ENCODE results near the gene TMEM127.
"Not testable (repeated sequence)": the region's sequence is repeated elsewhere in the genome, so short reads cannot be mapped to it uniquely, and the experiment has no call there.

The TMEM127 gene

GRCh38 chr2:96238266-96238665 lies 27.5 kb downstream of the TMEM127 start:
- H3K27ac ChIP-seq: no peak overlapping the region

GRCh38 chr2:96236882-96237281 lies 28.9 kb downstream of the TMEM127 start:
- no peak overlapping the region for H3K27ac ChIP-seq
- TF ChIP-seq CTCF (conservative IDR thresholded peaks at IDR 0.05): no peak

More at GRCh38 chr2:96238266-96238665, 27.5 kb downstream of the TMEM127 start:
- TF ChIP-seq CTCF (conservative IDR thresholded peaks at IDR 0.05): no peak

- no peak overlapping the region for H3K27ac ChIP-seq
- TF ChIP-seq CTCF (conservative IDR thresholded peaks at IDR 0.05): no peak
Observed at GRCh38 chr2:96233880-96234316, 31.9 kb downstream of the TMEM127 start.

- H3K27ac ChIP-seq: no peak overlapping the region
- no peak for TF ChIP-seq CTCF (conservative IDR thresholded peaks at IDR 0.05)
Observed at GRCh38 chr2:96233436-96233835, 32.4 kb downstream of the TMEM127 start.

- TF ChIP-seq CTCF (conservative IDR thresholded peaks at IDR 0.05): no peak
- H3K27ac ChIP-seq: no peak overlapping the region
Observed at GRCh38 chr2:96231316-96231715, 34.5 kb downstream of the TMEM127 start.

- TF ChIP-seq CTCF (conservative IDR thresholded peaks at IDR 0.05): no peak
- no peak overlapping the region for H3K27ac ChIP-seq
Observed at GRCh38 chr2:96225016-96225533, 40.7 kb downstream of the TMEM127 start.

GRCh38 chr2:96221106-96221505 lies 44.7 kb downstream of the TMEM127 start:
- not testable (repeated sequence) for H3K27ac ChIP-seq

- not testable (repeated sequence) for H3K27ac ChIP-seq
Observed at GRCh38 chr2:96219959-96220358, 45.8 kb downstream of the TMEM127 start.
